Activated naive CD4-positive, alpha-beta T cell treated with anti-CD3 and anti-CD28 coated beads, Interleukin-2, amount 50 U/mL, for 72 hours (primary cell): ENCODE measurements around the gene PSMA8. TPM values are rescaled to one million over a fixed set of nuclear protein-coding genes. Genes with fewer than 3 reads are reported as not detected.

Source experiments
- total RNA-seq, 2 donors: library from RNA; stranded (reverse); gene quantifications; one replicate each; pipeline ENCODE4 v1.2.3, GENCODE V29; 2022

Gene PSMA8
- total RNA-seq, 2 donors from 2014 or later: 0.45 to 0.73 TPM

Other genes starting within 250 kb of the PSMA8 start
- gene SS18, start 43.3 kb upstream of the PSMA8 start, total RNA-seq: 10 to 100 TPM; 40.2 to 88.1 TPM
- 10 to 100 TPM; 12.7 to 29.1 TPM for gene TAF4B, start 92.6 kb downstream of the PSMA8 start, total RNA-seq